Nephron (organoid): Measurements from ENCODE around the gene TBL1X.
A peak's percentile ranks its signal among the peaks of the same experiment; 100 is the strongest.

Experiments used
- H3K27ac Mint-ChIP-seq, 3 experiments: 2 replicates each; pipeline ENCODE4 v1.8.0; 2020; ENCODE audit warnings: mixed read lengths in 3 of 3, mild to moderate bottlenecking in 2 of 3, moderate library complexity in 1 of 3
- H3K27me3 Mint-ChIP-seq: 2 replicates; pipeline ENCODE4 v1.8.0; 2021; ENCODE audit warnings: low read depth, mild to moderate bottlenecking, moderate library complexity, mixed read lengths
- H3K36me3 Mint-ChIP-seq: 2 replicates; pipeline ENCODE4 v1.8.0; 2020; ENCODE audit warnings: low read depth, mixed read lengths
- H3K4me1 Mint-ChIP-seq: 2 replicates; pipeline ENCODE4 v1.8.0; 2020; ENCODE audit warnings: mixed read lengths
- H3K4me3 Mint-ChIP-seq, 3 experiments: 2 replicates each; pipeline ENCODE4 v1.8.0; 2020; ENCODE audit warnings: mild to moderate bottlenecking in 3 of 3, mixed read lengths in 3 of 3, moderate library complexity in 2 of 3
- H3K9me3 Mint-ChIP-seq: 2 replicates; pipeline ENCODE4 v1.8.0; 2020; ENCODE audit warnings: mixed read lengths
- TF ChIP-seq, protein P1 (sequence below), 3 experiments: fragments of 200-600 bp; sonication (generic); IDR thresholded peaks; one replicate each; pipeline ENCODE4 v1.5.0; 2021; ENCODE audit warnings: antibody characterized with exemption in 3 of 3; ENCODE audit not compliant: unreplicated experiment in 3 of 3

TBL1X gene

DNA sequence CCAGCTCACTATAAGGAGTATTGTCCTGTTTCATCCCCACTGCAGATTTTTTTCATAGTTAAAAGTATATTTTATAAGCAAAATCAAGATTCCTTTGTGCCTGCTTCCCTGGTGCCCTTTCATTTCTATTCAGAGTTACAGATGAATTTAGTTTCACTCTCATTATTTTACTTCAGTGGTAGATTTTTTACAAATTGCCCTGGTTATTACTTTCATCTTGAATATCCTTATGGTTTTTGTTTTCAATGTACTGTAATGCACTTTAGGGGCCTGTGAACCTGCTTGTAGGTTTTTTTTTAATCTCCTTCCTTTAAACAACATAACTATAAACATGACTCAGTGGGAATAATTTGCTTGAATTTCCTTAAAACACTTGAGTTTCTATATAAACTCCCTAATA is 174.0 kb downstream of the TBL1X start:
- Mint-ChIP-seq H3K4me3 (no peak overlapping the region), H3K4me1 (peaks cover 13% of the 10 kb centered on the region), H3K27ac (no peak overlapping the region), H3K36me3 (peaks cover 26% of the 10 kb centered on the region), H3K9me3 (peaks cover 6% of the 10 kb centered on the region), H3K27me3 (no peaks in the 10 kb centered on the region)
- TF ChIP-seq, protein P1, sequence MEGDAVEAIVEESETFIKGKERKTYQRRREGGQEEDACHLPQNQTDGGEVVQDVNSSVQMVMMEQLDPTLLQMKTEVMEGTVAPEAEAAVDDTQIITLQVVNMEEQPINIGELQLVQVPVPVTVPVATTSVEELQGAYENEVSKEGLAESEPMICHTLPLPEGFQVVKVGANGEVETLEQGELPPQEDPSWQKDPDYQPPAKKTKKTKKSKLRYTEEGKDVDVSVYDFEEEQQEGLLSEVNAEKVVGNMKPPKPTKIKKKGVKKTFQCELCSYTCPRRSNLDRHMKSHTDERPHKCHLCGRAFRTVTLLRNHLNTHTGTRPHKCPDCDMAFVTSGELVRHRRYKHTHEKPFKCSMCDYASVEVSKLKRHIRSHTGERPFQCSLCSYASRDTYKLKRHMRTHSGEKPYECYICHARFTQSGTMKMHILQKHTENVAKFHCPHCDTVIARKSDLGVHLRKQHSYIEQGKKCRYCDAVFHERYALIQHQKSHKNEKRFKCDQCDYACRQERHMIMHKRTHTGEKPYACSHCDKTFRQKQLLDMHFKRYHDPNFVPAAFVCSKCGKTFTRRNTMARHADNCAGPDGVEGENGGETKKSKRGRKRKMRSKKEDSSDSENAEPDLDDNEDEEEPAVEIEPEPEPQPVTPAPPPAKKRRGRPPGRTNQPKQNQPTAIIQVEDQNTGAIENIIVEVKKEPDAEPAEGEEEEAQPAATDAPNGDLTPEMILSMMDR (IDR thresholded peaks at IDR 0.05; ENCODE audit: unreplicated experiment in 3 of 3) = no peak

DNA sequence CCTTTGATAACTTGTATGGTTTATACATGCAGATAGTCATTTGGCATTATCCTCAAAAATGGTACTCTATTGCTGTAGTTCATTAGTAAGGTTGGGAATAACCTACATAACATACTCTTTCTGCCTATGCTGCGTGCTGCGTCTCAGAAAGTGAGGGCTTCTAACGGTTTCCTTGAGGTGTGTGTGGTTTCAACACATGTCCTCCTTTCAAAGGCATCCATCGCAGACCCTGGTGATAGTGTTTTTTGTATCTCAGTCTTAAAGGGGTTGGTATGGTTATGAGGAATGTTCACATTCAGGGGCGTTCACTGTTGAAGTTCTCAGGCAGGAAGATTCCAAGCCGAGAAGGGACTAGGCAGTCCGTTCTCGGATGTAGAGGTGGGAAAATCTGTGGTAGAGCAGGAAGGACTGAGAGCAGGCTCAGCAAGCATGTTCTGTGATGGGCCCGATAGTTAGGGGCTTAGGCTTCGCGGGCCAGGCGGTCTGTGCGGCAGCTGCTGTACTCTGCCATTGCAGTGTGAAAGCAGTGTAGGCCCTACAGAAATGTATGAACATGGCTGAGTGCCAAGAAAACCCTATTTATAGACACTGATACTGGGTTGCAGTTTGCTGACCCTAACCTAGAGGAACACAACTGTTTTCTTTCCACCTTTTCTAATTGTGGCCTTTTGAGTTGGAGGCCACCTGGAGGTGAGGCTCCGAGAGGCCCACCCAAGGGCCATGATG is 177.6 kb downstream of the TBL1X start:
- H3K36me3 Mint-ChIP-seq = peaks cover 16% of the 10 kb centered on the region
- H3K4me1 Mint-ChIP-seq = peaks cover 28% of the 10 kb centered on the region
- peak overlapping the region in 1 of 3 experiments; percentile 48 for H3K27ac Mint-ChIP-seq
- TF ChIP-seq, protein P1 (IDR thresholded peaks at IDR 0.05; ENCODE audit: unreplicated experiment in 3 of 3) = no peak
- H3K9me3 Mint-ChIP-seq = no peaks in the 10 kb centered on the region
- no peaks in the 10 kb centered on the region for H3K27me3 Mint-ChIP-seq
- H3K4me3 Mint-ChIP-seq = no peak overlapping the region

DNA sequence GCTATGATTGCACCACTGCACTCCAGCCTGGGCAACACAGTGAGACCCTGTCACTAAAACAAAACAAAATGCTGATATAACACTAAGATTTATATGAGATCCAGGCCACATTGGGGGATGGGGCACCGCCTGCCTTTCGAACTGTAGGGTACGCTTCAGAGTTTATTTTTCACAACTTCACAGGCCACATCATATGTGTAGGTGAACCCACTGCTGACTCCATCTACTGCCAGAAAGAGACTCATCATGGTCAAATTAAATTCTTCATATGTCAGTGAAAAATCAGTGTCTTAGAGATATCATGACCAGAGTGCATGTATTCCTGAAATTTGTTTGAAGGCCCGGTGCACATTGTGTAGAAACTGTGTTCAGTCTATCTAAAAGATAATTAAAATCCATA is 178.9 kb downstream of the TBL1X start:
- TF ChIP-seq, protein P1 (IDR thresholded peaks at IDR 0.05; ENCODE audit: unreplicated experiment in 3 of 3) = no peak
- Mint-ChIP-seq H3K4me3 (no peak overlapping the region), H3K27ac (no peak overlapping the region), H3K9me3 (no peaks in the 10 kb centered on the region), H3K36me3 (peaks cover 11% of the 10 kb centered on the region), H3K27me3 (no peaks in the 10 kb centered on the region), H3K4me1 (peaks cover 42% of the 10 kb centered on the region)

DNA sequence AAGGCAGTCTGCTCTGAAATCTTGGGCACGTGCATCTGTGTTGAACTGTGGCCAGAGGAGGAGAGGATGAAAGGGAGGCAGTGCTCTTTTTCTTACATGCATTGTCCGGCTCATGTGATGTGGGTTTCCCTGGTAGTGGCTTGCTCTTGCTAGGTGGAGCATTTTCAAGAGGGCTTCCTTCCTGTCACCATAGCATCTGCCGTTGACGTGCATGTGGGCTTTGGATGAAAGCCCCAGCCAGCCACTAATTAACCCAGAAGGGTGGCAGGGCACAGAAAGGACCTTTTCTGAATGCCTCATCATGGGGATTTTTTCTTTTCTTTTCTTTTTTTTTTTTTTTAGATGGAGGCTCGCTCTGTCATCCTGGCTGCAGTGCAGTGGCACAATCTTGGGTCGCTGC is 179.5 kb downstream of the TBL1X start:
- Mint-ChIP-seq H3K9me3 (no peaks in the 10 kb centered on the region), H3K36me3 (peaks cover 8% of the 10 kb centered on the region), H3K27me3 (no peaks in the 10 kb centered on the region), H3K4me1 (peaks cover 44% of the 10 kb centered on the region), H3K27ac (no peak overlapping the region), H3K4me3 (no peak overlapping the region)
- TF ChIP-seq, protein P1 (IDR thresholded peaks at IDR 0.05; ENCODE audit: unreplicated experiment in 3 of 3) = no peak

DNA sequence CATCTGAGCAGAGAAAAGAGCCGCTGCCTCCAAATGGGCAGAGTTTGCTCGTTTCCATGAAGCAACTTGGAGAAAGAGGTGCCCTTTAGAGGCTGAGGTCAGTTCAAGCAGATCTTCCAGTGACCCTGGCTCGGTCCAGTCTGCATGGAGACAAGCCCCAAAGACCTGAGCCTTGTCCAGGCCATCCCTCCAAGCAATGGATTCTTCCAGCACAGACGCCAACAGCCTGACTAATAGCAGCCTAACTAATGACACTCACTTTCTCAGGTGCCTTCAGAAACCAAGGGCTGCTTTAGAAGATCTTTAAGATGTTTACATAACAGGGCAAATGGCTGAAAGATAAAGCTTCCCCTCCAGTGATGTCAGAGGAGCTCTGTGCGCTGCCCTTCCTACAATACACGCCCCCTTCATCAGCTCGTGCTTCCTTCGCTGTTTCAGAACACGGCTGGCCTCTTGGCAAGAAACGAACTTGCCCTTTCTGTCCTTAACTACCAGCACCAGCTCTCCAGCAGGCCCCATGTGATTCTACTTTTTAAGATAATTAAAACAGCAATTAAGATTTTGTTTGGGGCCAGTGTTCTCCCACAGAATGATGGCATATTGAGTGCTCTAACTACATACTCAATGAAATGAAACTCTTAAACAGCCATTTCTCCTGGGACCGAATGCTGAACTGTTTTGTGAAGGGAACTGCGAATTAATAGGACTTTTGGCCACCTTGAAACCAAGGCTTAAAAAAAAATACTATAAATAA is 181.8 kb downstream of the TBL1X start:
- no peaks in the 10 kb centered on the region for H3K9me3 Mint-ChIP-seq
- peaks cover 50% of the 10 kb centered on the region for H3K4me1 Mint-ChIP-seq

More for the DNA sequence above, 181.8 kb downstream of the TBL1X start:
- peaks cover 11% of the 10 kb centered on the region for H3K36me3 Mint-ChIP-seq
- TF ChIP-seq, protein P1 (IDR thresholded peaks at IDR 0.05; ENCODE audit: unreplicated experiment in 3 of 3) = no peak
- no peaks in the 10 kb centered on the region for H3K27me3 Mint-ChIP-seq
- H3K4me3 Mint-ChIP-seq = no peak overlapping the region
- H3K27ac Mint-ChIP-seq = peak overlapping the region; percentile 18 to 78 (median 34)
